G401.6 (cell line): ENCODE measurements around the gene PANX2.
"Not testable (repeated sequence)": the region's sequence is repeated elsewhere in the genome, so short reads cannot be mapped to it uniquely, and the experiment has no call there.

Source experiments
- FAIRE-seq: peaks from 2 replicates; lab custom pipeline; 2012; peaks lifted over from hg19 to GRCh38; lab: Jason Lieb, UNC

PANX2 gene

DNA sequence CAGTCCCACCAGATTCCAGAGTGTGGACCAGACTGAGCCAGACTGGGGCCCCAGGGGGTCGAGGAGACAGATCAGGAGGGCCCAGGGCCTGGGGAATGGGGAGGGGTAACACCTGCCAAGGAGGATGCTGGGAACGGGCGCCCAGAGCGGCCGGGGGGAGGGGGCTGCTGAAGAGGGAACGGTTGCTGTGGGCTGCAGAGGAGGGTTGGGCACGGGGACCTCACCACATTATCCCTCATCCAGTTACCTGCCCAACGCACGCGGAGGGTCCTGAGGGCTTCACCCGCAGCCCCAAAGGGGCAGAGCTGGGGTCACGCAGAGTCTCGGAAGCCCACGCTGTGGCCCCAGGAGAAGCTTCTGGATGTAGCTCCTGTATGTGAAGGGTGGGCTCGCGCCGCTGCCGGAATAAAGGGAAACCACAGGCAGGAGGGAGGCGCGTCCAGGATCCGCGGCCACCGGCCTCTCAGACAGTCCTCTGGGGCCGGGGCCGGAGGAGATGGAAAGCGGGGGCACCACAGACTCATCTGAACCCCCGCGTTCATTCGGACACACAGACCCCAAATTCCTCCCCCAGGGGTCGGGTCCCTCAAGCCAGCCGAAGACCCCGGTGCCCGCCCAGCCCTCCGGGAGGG is 29.4 kb downstream of the PANX2 start:
- FAIRE-seq = no peak

- FAIRE-seq = peak; percentile 62
Measured at GRCh38 chr22:50200461-50201190, 30.1 kb downstream of the PANX2 start, which contains the start of gene SELENOO. TSS of gene SELENOO (plus strand) at chr22:50201011. CDS start at chr22:50201037, 26 bp downstream.

GRCh38 chr22:50201191-50202129 is 30.9 kb downstream of the PANX2 start:
- FAIRE-seq = no peak

GRCh38 chr22:50202130-50202666 is 31.7 kb downstream of the PANX2 start:
- FAIRE-seq = no peak

GRCh38 chr22:50203288-50203687 is 32.8 kb downstream of the PANX2 start:
- no peak for FAIRE-seq

GRCh38 chr22:50204571-50204970 is 34.0 kb downstream of the PANX2 start:
- FAIRE-seq = no peak

GRCh38 chr22:50204998-50205397 is 34.5 kb downstream of the PANX2 start:
- not testable (repeated sequence) for FAIRE-seq

DNA sequence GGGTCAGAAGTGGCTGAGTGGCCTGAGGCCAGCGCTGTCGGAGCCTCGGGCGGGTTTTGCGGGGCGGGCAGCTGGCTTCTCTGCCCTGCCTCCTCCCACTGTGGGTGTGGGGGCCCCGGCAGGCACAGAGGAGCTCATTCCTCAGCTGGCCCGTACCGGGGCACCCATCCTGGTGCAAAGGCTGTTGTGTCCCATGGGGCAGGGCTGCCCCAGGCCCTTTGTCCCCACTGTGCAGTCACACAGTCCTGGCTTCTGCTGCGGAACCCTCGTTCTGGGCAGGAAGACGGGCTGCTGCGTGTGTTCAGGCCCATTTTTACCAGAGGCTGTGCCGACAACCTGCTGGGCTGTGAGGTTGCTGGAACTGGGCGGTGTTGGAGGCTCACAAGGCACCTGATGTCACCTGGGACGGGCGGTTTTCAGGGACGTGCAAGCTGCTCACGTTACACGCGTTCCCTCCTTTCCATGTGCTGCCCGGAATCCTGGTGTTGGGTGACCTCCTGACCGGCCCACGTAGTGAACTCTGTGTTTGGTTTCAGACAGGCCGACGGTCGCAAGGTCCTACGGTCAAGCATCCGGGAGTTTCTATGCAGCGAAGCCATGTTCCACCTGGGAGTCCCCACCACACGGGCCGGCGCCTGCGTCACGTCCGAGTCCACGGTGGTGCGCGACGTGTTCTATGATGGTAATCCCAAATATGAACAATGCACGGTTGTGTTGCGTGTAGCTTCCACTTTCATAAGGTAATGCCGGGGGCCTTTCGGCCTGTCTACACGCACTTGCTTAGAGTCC is 35.4 kb downstream of the PANX2 start:
- FAIRE-seq = no peak

DNA sequence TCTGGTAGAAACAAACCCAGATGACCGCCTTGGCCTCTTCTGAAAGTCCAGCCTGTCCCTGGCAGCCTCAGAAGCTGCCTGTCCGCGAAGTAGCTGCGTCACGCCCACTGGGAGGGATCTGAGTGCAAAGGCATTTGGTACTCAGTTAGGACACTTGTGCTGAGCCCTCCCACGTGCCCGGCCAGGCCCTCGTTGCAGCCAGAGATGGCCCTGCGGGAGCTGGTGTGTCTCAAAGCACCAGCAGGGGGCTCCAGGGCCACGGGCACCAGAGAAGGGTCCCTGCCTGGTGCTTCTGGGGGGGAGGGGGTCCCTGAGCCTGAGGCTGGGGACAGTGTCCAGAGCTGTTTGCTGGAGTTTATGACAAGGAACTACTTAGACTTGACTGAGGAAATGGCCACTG is 36.1 kb downstream of the PANX2 start:
- no peak for FAIRE-seq

DNA sequence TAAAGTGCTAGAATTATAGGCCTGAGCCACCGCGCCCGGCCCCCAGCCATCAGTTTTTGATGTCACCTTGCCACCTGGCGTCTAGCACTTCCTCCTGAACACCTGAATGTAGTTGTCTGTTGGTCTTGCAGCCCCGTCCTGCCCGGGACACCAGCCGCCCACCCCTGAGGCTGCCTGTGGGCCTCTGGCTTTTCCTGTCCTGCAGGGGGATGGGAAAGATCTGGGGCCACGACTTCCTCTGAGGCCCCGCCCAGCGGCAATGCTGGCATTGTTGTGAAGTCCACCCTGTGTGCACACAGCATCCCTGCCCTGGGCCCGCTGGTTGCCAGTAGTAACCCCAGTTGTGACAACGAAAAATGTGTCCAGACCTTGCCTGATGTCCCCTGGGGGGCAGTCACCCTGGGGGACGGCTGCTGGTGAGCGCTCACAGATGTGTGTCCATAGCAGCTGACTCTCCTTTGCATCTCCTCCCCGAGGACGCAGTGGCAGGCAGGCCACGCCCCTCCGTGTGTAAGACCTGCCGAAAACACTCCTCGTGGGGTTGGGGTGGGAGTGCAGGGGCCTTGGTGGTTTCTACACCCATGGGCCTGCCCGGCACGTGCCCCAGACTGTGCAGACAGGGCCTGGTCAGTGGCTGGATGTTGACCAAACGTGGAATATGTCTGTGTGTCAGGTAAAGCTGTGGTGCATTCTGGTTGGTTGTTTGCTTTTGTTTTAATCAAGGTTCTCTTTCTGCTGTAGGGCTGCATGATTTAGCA is 37.0 kb downstream of the PANX2 start:
- FAIRE-seq = no peak

DNA sequence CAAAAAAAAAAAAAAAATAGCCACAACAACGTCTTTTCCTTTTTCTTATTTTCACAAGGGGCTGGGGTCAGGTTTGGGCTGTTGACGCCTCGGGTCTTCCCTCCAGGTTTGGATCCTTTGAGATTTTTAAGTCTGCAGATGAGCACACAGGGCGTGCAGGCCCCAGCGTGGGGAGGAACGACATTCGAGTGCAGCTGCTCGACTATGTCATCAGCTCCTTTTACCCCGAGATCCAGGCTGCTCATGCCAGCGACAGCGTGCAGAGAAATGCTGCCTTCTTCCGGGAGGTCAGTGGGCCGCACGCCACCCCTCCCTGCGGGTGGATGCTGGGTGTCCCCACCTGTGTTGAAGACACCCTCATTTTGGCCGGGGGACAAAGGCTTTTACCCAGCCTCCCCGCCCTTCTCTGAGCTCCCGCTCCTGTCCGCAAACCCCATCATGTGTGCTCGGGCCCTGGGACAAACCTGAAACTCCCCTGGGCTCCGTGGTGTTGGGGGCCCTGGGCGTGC is 38.0 kb downstream of the PANX2 start:
- FAIRE-seq = no peak

GRCh38 chr22:50208939-50209892 is 38.7 kb downstream of the PANX2 start:
- FAIRE-seq = no peak

- no peak for FAIRE-seq
Measured at GRCh38 chr22:50209893-50210292, 39.4 kb downstream of the PANX2 start.

DNA sequence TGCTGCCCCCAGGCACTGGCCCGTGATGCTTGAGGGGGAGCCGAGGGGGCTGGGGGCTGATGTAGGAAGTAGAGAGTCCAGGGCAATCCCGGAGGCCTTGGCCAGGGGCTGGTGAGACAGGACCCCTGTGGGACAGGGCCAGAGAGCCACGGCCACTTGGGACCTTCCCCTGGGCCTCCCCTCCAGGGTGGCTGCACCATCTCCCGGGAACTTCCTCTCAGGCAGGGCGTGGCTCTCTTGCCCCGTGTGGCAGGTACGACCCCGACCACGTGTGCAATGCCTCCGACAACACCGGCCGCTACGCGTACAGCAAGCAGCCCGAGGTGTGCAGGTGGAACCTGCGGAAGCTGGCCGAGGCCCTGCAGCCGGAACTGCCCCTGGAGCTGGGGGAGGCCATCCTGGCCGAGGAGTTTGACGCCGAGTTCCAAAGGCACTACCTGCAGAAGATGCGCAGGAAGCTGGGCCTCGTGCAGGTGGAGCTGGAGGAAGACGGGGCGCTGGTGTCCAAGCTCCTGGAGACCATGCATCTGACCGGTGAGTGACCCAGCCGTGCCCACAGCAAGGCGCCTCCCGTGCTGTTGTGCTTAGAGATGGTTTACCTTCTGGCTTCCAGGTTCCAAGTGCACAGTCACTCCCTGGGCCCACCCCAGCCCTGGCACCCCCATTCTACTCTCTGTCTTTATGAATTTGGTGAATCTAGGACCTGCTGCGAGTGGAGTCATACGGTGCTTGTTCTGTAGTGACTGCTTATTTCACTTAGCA is 40.0 kb downstream of the PANX2 start:
- FAIRE-seq = no peak

GRCh38 chr22:50211147-50211546 is 40.6 kb downstream of the PANX2 start:
- FAIRE-seq = no peak

DNA sequence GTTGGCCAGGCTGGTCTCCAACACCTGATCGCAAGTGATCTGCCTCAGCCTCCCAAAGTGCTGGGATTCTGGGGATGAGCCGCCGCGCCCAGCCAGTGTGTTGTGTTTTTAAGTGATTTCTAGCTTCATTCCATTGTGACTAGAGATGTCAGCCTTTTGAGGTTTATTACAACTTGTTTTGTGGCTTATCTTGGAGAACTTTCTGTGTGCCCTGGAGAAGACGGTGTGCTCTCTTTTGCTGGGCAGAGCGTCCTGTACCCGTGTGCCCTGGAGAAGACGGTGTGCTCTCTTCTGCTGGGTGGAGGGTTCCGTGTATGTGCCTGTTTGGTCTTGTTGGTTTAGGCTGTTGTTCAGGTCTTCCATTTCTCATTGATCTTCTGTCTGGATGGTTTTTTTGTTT is 42.7 kb downstream of the PANX2 start:
- FAIRE-seq = no peak

DNA sequence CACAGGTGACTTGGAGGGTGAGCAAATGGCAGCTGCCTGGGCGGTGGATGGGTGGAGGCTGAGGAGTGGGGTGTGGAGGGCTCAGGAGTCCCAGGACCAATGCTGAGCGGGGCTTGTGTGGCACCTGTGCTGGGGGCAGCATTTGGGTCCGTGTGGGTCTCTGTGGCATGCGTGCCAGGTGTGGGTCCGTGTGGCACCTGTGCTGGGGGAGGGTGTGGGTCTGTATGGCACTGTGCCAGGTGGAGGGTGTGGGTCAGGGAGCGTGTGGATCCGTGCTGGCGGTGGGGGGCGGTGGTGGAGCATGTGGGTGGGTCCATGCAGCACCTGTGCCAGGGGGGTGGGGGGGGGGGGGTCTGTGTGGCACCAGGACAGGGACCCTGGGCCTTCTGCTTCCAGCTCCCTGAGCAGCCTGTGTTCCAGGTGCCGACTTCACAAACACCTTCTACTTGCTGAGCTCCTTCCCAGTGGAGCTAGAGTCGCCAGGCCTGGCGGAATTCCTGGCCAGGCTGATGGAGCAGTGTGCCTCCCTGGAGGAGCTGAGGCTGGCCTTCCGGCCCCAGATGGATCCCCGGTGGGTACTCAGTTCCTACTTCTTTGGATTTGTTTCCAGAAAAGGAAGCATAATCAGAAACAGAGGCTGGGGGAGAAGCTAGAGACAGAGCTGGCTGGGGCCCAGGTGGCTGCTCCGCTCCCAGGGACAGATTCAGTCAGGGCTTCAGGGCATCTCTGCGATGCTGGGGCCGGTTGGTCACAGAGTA is 44.9 kb downstream of the PANX2 start:
- no peak for FAIRE-seq

DNA sequence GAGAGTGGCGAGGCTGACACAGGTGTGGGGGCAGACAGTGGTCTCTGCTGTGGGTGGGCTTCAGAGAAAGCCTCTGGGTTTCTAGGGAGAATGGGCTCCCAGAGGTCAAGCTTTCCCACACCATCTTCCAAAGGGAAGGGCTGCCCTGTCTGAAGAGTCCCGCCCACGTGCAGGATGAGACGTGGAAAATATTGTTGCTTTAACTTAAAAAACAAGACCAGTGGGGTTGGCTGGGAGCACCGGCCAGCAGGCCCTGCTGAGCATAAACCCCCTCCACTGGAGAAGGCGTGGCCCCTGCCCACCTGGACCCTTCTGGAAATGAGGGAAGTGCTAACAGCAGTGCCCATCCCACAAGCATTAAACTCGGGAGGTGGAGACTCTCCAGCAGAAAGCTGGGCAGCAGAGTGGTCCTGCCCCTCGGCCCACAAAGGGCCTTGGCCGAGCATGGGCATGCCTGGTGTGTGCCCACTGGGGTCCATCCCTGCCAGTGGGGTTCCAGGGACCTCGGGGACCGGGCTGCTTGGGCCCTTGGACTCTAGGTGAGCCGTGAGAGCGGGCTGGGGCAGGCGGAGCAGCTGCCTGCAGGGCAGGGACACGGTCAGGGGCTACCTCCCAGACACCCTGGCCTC is 45.6 kb downstream of the PANX2 start:
- no peak for FAIRE-seq
